GM21423 (cell line): ENCODE measurements around the gene ACOX1.

Experiments
- ATAC-seq: cut with Tn5 transposase; IDR thresholded peaks from one replicate; pipeline ENCODE4 v1.9.1; 2021; ENCODE audit warnings: mild to moderate bottlenecking, moderate library complexity; ENCODE audit not compliant: unreplicated experiment

Gene ACOX1

DNA sequence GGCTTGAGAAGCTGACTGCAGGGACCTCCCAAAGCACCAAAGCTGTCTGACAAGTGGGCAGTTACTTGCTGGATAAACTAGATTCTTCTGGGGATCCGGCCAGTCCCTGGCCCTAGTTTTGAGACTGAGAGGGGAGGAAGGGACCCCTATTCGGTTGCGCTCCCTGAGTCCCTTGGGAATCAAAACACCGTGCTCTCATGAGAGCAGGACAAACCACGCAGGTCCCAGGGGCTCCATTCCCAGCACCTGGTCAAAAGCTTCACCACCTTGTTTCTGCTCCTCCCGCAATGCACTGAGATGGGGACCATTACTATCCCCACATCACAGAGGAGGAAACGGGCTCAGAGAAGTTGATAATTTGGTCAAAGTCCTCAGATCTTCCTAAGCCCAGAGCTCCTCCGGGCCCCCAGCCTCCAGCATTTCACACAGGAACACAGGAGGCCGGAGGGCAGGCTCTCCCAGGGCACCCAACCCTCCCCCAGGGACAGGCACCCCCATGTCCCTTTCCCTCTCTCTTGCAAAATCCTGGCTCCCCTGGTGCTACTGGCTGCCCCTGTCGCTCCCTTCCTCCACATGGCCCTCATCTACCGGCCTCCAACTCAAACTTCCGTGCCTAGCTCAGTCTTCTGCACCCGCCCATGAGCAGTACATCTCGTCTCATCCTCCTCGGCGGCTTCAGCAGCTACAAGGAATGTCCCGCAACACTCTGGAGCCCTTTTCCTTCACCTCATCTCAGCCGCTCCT, 85.5 kb downstream of the ACOX1 start:
- ATAC-seq: no peak

DNA sequence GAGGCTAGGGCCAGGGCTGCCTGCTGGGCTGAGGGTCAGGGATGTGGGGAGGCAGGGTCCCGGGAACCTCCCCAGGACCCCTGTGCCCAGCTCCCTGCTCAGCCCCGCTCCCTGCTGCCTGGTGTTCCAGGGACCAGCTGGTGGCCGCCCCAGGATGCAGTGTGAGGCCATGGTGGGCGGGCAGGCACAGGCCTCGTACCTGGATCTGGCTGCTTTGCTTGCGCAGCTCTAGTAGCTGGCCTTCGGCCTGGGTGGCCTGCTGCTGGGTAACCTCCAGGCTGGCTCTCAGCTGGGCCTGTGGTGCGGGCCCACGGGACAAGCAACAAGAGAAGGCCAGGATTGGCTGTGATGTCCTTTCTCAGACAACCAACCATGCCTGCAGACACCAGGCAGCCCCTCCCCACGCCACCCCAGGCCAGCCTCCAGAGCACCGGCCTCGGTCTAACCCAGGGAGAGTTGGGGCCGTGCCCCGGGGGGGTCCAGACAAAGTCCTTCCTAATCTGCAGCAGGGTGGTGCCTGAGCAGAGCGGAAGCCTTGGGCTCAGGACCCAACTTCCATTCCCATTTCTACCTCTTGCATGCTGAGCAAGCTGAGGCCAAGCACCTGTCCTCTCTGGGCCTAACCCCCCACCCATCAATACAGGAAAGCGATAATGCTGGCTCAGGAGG, 86.3 kb downstream of the ACOX1 start:
- no peak for ATAC-seq

DNA sequence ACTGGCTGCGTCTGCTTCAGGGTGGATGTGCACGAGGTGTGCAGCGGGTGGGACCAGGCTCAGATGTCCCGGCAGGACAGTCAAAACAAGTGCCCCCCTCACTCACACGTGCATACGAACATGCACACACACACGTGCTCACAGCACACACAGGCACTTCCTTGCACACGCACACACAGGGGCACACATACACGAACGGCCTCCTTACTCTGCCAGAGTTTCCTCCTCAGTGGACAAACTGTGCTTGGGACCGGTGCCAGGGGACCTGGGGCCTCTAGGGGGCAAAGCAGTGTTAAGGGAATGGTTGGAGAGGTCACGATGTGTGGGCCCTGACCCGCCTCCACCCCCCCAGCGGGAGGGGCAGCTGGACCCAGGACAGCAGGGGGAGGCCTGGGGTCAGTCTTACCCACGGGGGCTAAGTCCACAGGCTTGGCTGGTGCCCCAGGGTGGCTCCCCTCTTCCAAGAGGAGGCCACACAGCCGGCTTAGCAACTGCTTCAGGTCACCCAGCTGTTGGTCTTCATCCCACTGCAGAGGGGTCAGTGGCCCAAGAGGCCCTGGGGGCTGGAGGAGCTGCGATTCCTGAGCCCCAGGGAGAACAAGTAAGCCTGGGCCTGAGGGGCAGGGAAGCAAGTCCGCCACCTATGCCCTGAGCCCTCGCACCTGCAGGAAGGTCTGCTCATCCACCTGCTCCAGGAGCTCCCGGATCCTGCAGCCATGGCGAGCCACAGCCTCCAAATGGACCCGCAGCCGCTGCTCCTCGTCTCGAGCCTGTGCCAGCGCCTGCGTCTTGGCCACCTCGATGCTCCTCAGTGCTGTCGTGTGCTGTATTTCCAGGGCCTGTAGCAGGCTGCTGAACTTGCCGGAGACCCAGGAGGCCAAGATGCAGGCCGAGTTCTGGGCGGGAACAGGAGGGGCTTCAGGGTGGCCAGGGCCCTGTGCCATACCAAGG, 87.1 kb downstream of the ACOX1 start:
- ATAC-seq: no peak
